ENCODE measurements around the gene ACOX3. TPM values are rescaled to one million over a fixed set of nuclear protein-coding genes. Genes with fewer than 3 reads are reported as not detected.

ACOX3 gene
- total and polyA plus RNA-seq, 2 donors: 8.7 to 18.1 TPM

DNA sequence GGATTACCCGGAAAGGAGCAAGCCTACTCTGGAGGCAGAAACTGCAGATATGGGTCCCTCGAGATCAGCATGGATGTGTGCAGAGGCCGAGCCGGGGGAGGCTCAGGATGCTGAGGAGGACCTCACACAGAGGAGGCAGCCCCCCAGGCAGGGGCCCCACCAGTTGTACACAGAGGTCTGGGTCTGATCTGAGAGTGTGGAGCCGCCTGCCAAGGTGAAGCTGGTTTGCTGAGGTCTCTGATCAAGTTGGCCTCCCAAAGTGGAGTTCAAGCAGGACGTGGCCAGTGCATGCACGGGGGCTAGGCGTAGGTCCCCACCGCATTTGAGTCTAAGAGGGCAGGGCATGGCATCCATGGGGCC is 35.0 kb downstream of the ACOX3 start:
- H3K36me3 ChIP-seq (ENCODE audit: control insufficient read depth in 2 of 2, insufficient read depth in 2 of 2, low read length in 1 of 2): peaks cover 11 to 40% of the 10 kb centered on the region in 2 donors
- peaks cover 3 to 6% of the 10 kb centered on the region in 2 donors for H3K9me3 ChIP-seq (ENCODE audit: control insufficient read depth in 2 of 2, insufficient read depth in 1 of 2, low read length in 1 of 2)
- H3K27ac ChIP-seq (ENCODE audit: low read depth in 1 of 2, low read length in 1 of 2): no peak overlapping the region
- 97% methylated on average over 9 of the region's 9 CpGs for WGBS
- H3K4me1 ChIP-seq (ENCODE audit: control insufficient read depth in 2 of 2, insufficient read depth in 2 of 2, low read length in 2 of 2): no peaks in the 10 kb centered on the region
- no peaks in the 10 kb centered on the region for H3K27me3 ChIP-seq (ENCODE audit: control insufficient read depth in 2 of 2, insufficient read depth in 1 of 2, low read length in 1 of 2)
- no peak for DNase-seq (ENCODE audit: low read depth in 6 of 9, low spot score in 9 of 9)
- no peak overlapping the region for H3K4me3 ChIP-seq (ENCODE audit: low read length in 2 of 2)

GRCh38 chr4:8404791-8405515 is 35.6 kb downstream of the ACOX3 start:
- no peaks in the 10 kb centered on the region for H3K27me3 ChIP-seq (ENCODE audit: control insufficient read depth in 2 of 2, insufficient read depth in 1 of 2, low read length in 1 of 2)
- H3K4me3 ChIP-seq (ENCODE audit: low read length in 2 of 2): no peak overlapping the region
- no peaks in the 10 kb centered on the region for H3K4me1 ChIP-seq (ENCODE audit: control insufficient read depth in 2 of 2, insufficient read depth in 2 of 2, low read length in 2 of 2)
- no peak overlapping the region for H3K27ac ChIP-seq (ENCODE audit: low read depth in 1 of 2, low read length in 1 of 2)
- peaks cover 3 to 6% of the 10 kb centered on the region in 2 donors for H3K9me3 ChIP-seq (ENCODE audit: control insufficient read depth in 2 of 2, insufficient read depth in 1 of 2, low read length in 1 of 2)
- peaks cover 11 to 38% of the 10 kb centered on the region in 2 donors for H3K36me3 ChIP-seq (ENCODE audit: control insufficient read depth in 2 of 2, insufficient read depth in 2 of 2, low read length in 1 of 2)
- WGBS: 97% methylated on average over 14 of the region's 14 CpGs
- no peak for DNase-seq (ENCODE audit: low read depth in 6 of 9, low spot score in 9 of 9)

- peaks cover 3 to 6% of the 10 kb centered on the region in 2 donors for H3K9me3 ChIP-seq (ENCODE audit: control insufficient read depth in 2 of 2, insufficient read depth in 1 of 2, low read length in 1 of 2)
- H3K4me1 ChIP-seq (ENCODE audit: control insufficient read depth in 2 of 2, insufficient read depth in 2 of 2, low read length in 2 of 2): no peaks in the 10 kb centered on the region
- no peaks in the 10 kb centered on the region for H3K27me3 ChIP-seq (ENCODE audit: control insufficient read depth in 2 of 2, insufficient read depth in 1 of 2, low read length in 1 of 2)
- no peak overlapping the region for H3K4me3 ChIP-seq (ENCODE audit: low read length in 2 of 2)
- peaks cover 7 to 37% of the 10 kb centered on the region in 2 donors for H3K36me3 ChIP-seq (ENCODE audit: control insufficient read depth in 2 of 2, insufficient read depth in 2 of 2, low read length in 1 of 2)
- 41% methylated on average over 13 of the region's 13 CpGs for WGBS
- no peak overlapping the region for H3K27ac ChIP-seq (ENCODE audit: low read depth in 1 of 2, low read length in 1 of 2)
- DNase-seq (ENCODE audit: low read depth in 6 of 9, low spot score in 9 of 9): no peak
Observed at GRCh38 chr4:8403976-8404375, 36.5 kb downstream of the ACOX3 start.

- Histone ChIP-seq H3K36me3 (ENCODE audit: control insufficient read depth in 2 of 2, insufficient read depth in 2 of 2, low read length in 1 of 2) (peaks cover 6 to 38% of the 10 kb centered on the region in 2 donors), H3K27ac (ENCODE audit: low read depth in 1 of 2, low read length in 1 of 2) (no peak overlapping the region), H3K27me3 (ENCODE audit: control insufficient read depth in 2 of 2, insufficient read depth in 1 of 2, low read length in 1 of 2) (no peaks in the 10 kb centered on the region), H3K4me3 (ENCODE audit: low read length in 2 of 2) (no peak overlapping the region), H3K4me1 (ENCODE audit: control insufficient read depth in 2 of 2, insufficient read depth in 2 of 2, low read length in 2 of 2) (no peaks in the 10 kb centered on the region), H3K9me3 (ENCODE audit: control insufficient read depth in 2 of 2, insufficient read depth in 1 of 2, low read length in 1 of 2) (peaks cover 3 to 6% of the 10 kb centered on the region in 2 donors)
- 57% methylated on average over 12 of the region's 12 CpGs for WGBS
- peak in 7 of 9 donors; percentile 13 to 65 (median 39) for DNase-seq (ENCODE audit: low read depth in 6 of 9, low spot score in 9 of 9)
Observed at GRCh38 chr4:8403173-8403753, 37.3 kb downstream of the ACOX3 start.

DNA sequence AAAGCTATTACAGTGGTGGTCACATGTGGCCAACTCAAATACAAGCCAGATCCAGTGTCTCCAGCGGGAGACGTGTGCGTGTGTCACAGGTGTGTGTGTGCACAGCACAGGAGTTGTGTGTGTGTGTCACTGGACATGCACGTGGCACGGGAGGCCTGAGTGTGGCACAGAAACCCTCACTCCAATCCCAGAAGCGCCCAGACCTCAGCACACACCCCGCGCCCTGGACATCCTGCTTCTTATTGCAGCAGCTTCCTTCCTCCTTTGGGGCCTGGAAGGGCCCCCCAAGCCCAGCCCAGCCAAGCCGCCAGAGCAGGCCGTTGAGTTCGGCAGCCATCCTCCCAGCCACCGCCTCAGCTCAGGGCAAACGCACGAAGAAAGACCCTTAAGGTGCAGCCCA is 37.9 kb downstream of the ACOX3 start:
- WGBS: 78% methylated on average over 14 of the region's 14 CpGs
- DNase-seq (ENCODE audit: low read depth in 6 of 9, low spot score in 9 of 9): no peak

DNA sequence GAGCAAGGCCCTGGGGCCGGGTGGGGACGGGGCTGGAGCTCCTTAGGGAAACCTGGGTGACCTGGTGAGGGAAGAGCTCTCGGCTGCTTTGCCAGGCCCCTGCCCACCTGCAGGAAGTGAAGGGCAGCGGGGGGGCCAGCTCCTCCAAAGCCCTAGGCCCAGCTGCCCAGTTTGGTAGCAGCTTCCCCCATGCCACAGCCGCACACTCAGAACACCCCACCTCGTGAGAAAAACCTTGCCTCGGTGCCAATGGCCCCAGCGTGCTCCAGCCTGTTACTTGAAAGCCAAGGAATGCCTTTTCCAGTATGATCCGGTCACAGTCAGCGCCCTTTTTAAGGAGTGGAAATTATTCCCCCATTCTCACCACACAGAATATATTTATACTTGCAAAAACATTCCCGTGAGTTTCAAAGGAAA is 38.3 kb downstream of the ACOX3 start:
- Histone ChIP-seq H3K36me3 (ENCODE audit: control insufficient read depth in 2 of 2, insufficient read depth in 2 of 2, low read length in 1 of 2) (peaks cover 6 to 36% of the 10 kb centered on the region in 2 donors), H3K4me1 (ENCODE audit: control insufficient read depth in 2 of 2, insufficient read depth in 2 of 2, low read length in 2 of 2) (no peaks in the 10 kb centered on the region), H3K27me3 (ENCODE audit: control insufficient read depth in 2 of 2, insufficient read depth in 1 of 2, low read length in 1 of 2) (no peaks in the 10 kb centered on the region), H3K27ac (ENCODE audit: low read depth in 1 of 2, low read length in 1 of 2) (no peak overlapping the region), H3K9me3 (ENCODE audit: control insufficient read depth in 2 of 2, insufficient read depth in 1 of 2, low read length in 1 of 2) (peaks cover 0 to 6% of the 10 kb centered on the region in 2 donors), H3K4me3 (ENCODE audit: low read length in 2 of 2) (no peak overlapping the region)
- 84% methylated on average over 11 of the region's 11 CpGs for WGBS
- no peak for DNase-seq (ENCODE audit: low read depth in 6 of 9, low spot score in 9 of 9)

More for the DNA sequence above, 37.9 kb downstream of the ACOX3 start:
- peaks cover 6 to 36% of the 10 kb centered on the region in 2 donors for H3K36me3 ChIP-seq (ENCODE audit: control insufficient read depth in 2 of 2, insufficient read depth in 2 of 2, low read length in 1 of 2)
- H3K27ac ChIP-seq (ENCODE audit: low read depth in 1 of 2, low read length in 1 of 2): no peak overlapping the region
- H3K4me3 ChIP-seq (ENCODE audit: low read length in 2 of 2): no peak overlapping the region
- peaks cover under 1 to 6% of the 10 kb centered on the region in 2 donors for H3K9me3 ChIP-seq (ENCODE audit: control insufficient read depth in 2 of 2, insufficient read depth in 1 of 2, low read length in 1 of 2)
- no peaks in the 10 kb centered on the region for H3K27me3 ChIP-seq (ENCODE audit: control insufficient read depth in 2 of 2, insufficient read depth in 1 of 2, low read length in 1 of 2)
- H3K4me1 ChIP-seq (ENCODE audit: control insufficient read depth in 2 of 2, insufficient read depth in 2 of 2, low read length in 2 of 2): no peaks in the 10 kb centered on the region

GRCh38 chr4:8401665-8402064 is 38.9 kb downstream of the ACOX3 start:
- Histone ChIP-seq H3K27me3 (ENCODE audit: control insufficient read depth in 2 of 2, insufficient read depth in 1 of 2, low read length in 1 of 2) (no peaks in the 10 kb centered on the region), H3K4me3 (ENCODE audit: low read length in 2 of 2) (no peak overlapping the region), H3K9me3 (ENCODE audit: control insufficient read depth in 2 of 2, insufficient read depth in 1 of 2, low read length in 1 of 2) (peaks cover 0 to 6% of the 10 kb centered on the region in 2 donors), H3K27ac (ENCODE audit: low read depth in 1 of 2, low read length in 1 of 2) (no peak overlapping the region), H3K36me3 (ENCODE audit: control insufficient read depth in 2 of 2, insufficient read depth in 2 of 2, low read length in 1 of 2) (peaks cover 6 to 36% of the 10 kb centered on the region in 2 donors), H3K4me1 (ENCODE audit: control insufficient read depth in 2 of 2, insufficient read depth in 2 of 2, low read length in 2 of 2) (no peaks in the 10 kb centered on the region)
- WGBS: 96% methylated on average over 10 of the region's 10 CpGs
- no peak for DNase-seq (ENCODE audit: low read depth in 6 of 9, low spot score in 9 of 9)

GRCh38 chr4:8400632-8401325 is 39.7 kb downstream of the ACOX3 start:
- no peak for DNase-seq (ENCODE audit: low read depth in 6 of 9, low spot score in 9 of 9)
- Histone ChIP-seq H3K9me3 (ENCODE audit: control insufficient read depth in 2 of 2, insufficient read depth in 1 of 2, low read length in 1 of 2) (peaks cover 0 to 2% of the 10 kb centered on the region in 2 donors), H3K27me3 (ENCODE audit: control insufficient read depth in 2 of 2, insufficient read depth in 1 of 2, low read length in 1 of 2) (no peaks in the 10 kb centered on the region), H3K27ac (ENCODE audit: low read depth in 1 of 2, low read length in 1 of 2) (no peak overlapping the region), H3K36me3 (ENCODE audit: control insufficient read depth in 2 of 2, insufficient read depth in 2 of 2, low read length in 1 of 2) (peaks cover 6 to 33% of the 10 kb centered on the region in 2 donors), H3K4me3 (ENCODE audit: low read length in 2 of 2) (no peak overlapping the region), H3K4me1 (ENCODE audit: control insufficient read depth in 2 of 2, insufficient read depth in 2 of 2, low read length in 2 of 2) (no peaks in the 10 kb centered on the region)
- 93% methylated on average over 13 of the region's 13 CpGs for WGBS

- Histone ChIP-seq H3K9me3 (ENCODE audit: control insufficient read depth in 2 of 2, insufficient read depth in 1 of 2, low read length in 1 of 2) (no peaks in the 10 kb centered on the region), H3K4me1 (ENCODE audit: control insufficient read depth in 2 of 2, insufficient read depth in 2 of 2, low read length in 2 of 2) (no peaks in the 10 kb centered on the region), H3K27me3 (ENCODE audit: control insufficient read depth in 2 of 2, insufficient read depth in 1 of 2, low read length in 1 of 2) (no peaks in the 10 kb centered on the region), H3K4me3 (ENCODE audit: low read length in 2 of 2) (no peak overlapping the region), H3K36me3 (ENCODE audit: control insufficient read depth in 2 of 2, insufficient read depth in 2 of 2, low read length in 1 of 2) (peaks cover 3 to 26% of the 10 kb centered on the region in 2 donors), H3K27ac (ENCODE audit: low read depth in 1 of 2, low read length in 1 of 2) (no peak overlapping the region)
- 96% methylated on average over 15 of the region's 15 CpGs for WGBS
- DNase-seq (ENCODE audit: low read depth in 6 of 9, low spot score in 9 of 9): no peak
Observed at GRCh38 chr4:8399298-8399697, 41.2 kb downstream of the ACOX3 start.

All from thymus (tissue), 11 donors.